IPS DF 4.7 (cell line): ENCODE data around the gene LTBP4.
"Not testable (repeated sequence)": the region's sequence is repeated elsewhere in the genome, so short reads cannot be mapped to it uniquely, and the experiment has no call there.

Experiments used
- DNase-seq: peaks from one replicate; pipeline ENCODE4 v3.0.0-alpha.2; 2013; ENCODE audit warnings: low spot score; ENCODE audit errors: extremely low read depth

LTBP4 gene

GRCh38 chr19:40575326-40575725, 25.8 kb upstream of the LTBP4 start:
- no peak for DNase-seq

GRCh38 chr19:40576151-40576584, 25.0 kb upstream of the LTBP4 start:
- DNase-seq = no peak

- no peak for DNase-seq
These were observed 24.4 kb upstream of the LTBP4 start, which contains the start of gene SHKBP1 for GRCh38 chr19:40576585-40577451. SHKBP1 (plus strand) TSS chr19:40576873; CDS start chr19:40576900, 27 bp downstream.

- no peak for DNase-seq
These were observed 22.7 kb upstream of the LTBP4 start for GRCh38 chr19:40578442-40578908.

- no peak for DNase-seq
These were observed 20.6 kb upstream of the LTBP4 start for GRCh38 chr19:40580619-40581018.

GRCh38 chr19:40581531-40581930, 19.6 kb upstream of the LTBP4 start:
- no peak for DNase-seq

- no peak for DNase-seq
These were observed 18.7 kb upstream of the LTBP4 start for GRCh38 chr19:40582467-40582866.

- no peak for DNase-seq
These were observed 17.9 kb upstream of the LTBP4 start for GRCh38 chr19:40583283-40583682.

GRCh38 chr19:40584007-40584406, 17.2 kb upstream of the LTBP4 start:
- DNase-seq = no peak

- DNase-seq = no peak
These were observed 15.8 kb upstream of the LTBP4 start for GRCh38 chr19:40585241-40585981.

GRCh38 chr19:40585982-40586422, 15.2 kb upstream of the LTBP4 start:
- no peak for DNase-seq

- no peak for DNase-seq
These were observed 14.6 kb upstream of the LTBP4 start for GRCh38 chr19:40586611-40587010.

GRCh38 chr19:40588110-40588854, 12.9 kb upstream of the LTBP4 start:
- DNase-seq = no peak

- DNase-seq = no peak
These were observed 12.1 kb upstream of the LTBP4 start for GRCh38 chr19:40588926-40589569.

GRCh38 chr19:40589591-40590429, 11.4 kb upstream of the LTBP4 start:
- DNase-seq = no peak

GRCh38 chr19:40590464-40591265, 10.5 kb upstream of the LTBP4 start:
- DNase-seq = no peak

GRCh38 chr19:40591724-40592123, 9.4 kb upstream of the LTBP4 start:
- not testable (repeated sequence) for DNase-seq

- no peak for DNase-seq
These were observed 9.0 kb upstream of the LTBP4 start for GRCh38 chr19:40592170-40592569.

- DNase-seq = no peak
These were observed 6.9 kb upstream of the LTBP4 start for GRCh38 chr19:40594255-40594654.
